SK-N-SH (cell line): ENCODE results near the gene BNC2.

ENCODE experiments used
- CHD2 ChIP-seq: fragments of 150-350 bp; IDR thresholded peaks from 2 replicates; pipeline ENCODE4 v1.6.1; 2018; ENCODE audit warnings: low read length; ENCODE audit not compliant: partially characterized antibody
- TF ChIP-seq, protein P1 (sequence below): fragments of 200-600 bp; sonication (generic); IDR thresholded peaks from 2 replicates; pipeline ENCODE4 v1.6.1; 2017; ENCODE audit warnings: antibody characterized with exemption, mild to moderate bottlenecking, moderate library complexity
- TF ChIP-seq, protein P2 (sequence below): IDR thresholded peaks from 2 replicates; pipeline ENCODE4 v1.4.0; 2012; ENCODE audit warnings: low read depth

DNA sequence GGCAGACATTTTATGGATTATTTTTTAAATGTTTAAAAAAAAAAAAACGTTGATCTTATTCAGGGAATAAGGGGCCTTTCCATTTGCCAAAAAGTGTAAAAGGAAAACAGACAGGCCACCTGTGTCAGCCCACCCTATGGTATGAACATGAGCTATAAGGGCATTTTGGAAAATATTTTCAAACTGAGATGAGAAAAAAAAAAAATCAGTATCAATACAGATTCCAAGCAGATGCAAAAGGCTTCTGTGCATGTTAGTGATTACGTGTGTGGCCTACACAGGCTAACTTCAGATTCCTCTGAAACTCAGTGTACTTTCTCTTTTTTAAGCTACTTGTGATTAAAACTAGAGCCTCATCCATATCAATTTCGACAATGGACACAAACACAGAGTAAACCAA, 189.9 kb downstream of the BNC2 start:
- TF ChIP-seq, protein P1, sequence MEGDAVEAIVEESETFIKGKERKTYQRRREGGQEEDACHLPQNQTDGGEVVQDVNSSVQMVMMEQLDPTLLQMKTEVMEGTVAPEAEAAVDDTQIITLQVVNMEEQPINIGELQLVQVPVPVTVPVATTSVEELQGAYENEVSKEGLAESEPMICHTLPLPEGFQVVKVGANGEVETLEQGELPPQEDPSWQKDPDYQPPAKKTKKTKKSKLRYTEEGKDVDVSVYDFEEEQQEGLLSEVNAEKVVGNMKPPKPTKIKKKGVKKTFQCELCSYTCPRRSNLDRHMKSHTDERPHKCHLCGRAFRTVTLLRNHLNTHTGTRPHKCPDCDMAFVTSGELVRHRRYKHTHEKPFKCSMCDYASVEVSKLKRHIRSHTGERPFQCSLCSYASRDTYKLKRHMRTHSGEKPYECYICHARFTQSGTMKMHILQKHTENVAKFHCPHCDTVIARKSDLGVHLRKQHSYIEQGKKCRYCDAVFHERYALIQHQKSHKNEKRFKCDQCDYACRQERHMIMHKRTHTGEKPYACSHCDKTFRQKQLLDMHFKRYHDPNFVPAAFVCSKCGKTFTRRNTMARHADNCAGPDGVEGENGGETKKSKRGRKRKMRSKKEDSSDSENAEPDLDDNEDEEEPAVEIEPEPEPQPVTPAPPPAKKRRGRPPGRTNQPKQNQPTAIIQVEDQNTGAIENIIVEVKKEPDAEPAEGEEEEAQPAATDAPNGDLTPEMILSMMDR: no peak
- TF ChIP-seq, protein P2, sequence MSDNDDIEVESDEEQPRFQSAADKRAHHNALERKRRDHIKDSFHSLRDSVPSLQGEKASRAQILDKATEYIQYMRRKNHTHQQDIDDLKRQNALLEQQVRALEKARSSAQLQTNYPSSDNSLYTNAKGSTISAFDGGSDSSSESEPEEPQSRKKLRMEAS: no peak
- TF ChIP-seq CHD2: no peak
